GM12892 (cell line): ENCODE measurements around the gene SNX4.

Source experiments
- DNase-seq: peaks from one replicate; pipeline ENCODE4 v3.0.0; 2011; ENCODE audit not compliant: insufficient read length
- FAIRE-seq: peaks from 2 replicates; lab custom pipeline; 2011; peaks lifted over from hg19 to GRCh38; lab: Jason Lieb, UNC
- POLR2A ChIP-seq: IDR thresholded peaks from 2 replicates; pipeline ENCODE4 v1.6.1; 2011; ENCODE audit warnings: low read depth, low read length, control low read depth
- POLR2AphosphoS5 ChIP-seq: IDR thresholded peaks from 2 replicates; pipeline ENCODE4 v1.6.1; 2011; ENCODE audit warnings: low read depth, low read length, control low read depth
- TAF1 ChIP-seq: IDR thresholded peaks from 2 replicates; pipeline ENCODE4 v1.6.1; 2011; ENCODE audit warnings: low read depth, mild to moderate bottlenecking, control low read depth, low read length, borderline replicate concordance

Gene SNX4

DNA sequence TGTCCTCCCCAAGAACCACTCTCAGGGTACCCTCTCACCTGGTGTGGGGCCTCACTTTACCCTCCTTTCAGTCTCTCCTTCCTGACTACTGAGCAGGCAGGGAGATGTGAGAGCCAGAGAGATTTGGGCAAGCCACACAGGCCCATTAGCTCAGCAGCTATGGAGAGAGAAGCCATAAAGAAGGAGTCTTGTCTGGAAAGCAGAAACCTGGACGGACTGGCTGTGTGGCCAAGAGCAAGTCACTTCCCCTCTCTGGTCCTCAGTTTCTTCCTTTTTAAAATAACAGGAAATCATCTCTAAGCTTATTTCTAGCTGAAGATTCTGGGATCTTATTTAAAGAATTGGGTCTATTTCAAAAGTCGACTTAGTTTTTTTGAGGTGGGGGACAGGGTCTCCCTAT is 79.0 kb downstream of the SNX4 start:
- TF ChIP-seq TAF1 (no peak), POLR2AphosphoS5 (no peak), POLR2A (no peak)
- no peak for FAIRE-seq

DNA sequence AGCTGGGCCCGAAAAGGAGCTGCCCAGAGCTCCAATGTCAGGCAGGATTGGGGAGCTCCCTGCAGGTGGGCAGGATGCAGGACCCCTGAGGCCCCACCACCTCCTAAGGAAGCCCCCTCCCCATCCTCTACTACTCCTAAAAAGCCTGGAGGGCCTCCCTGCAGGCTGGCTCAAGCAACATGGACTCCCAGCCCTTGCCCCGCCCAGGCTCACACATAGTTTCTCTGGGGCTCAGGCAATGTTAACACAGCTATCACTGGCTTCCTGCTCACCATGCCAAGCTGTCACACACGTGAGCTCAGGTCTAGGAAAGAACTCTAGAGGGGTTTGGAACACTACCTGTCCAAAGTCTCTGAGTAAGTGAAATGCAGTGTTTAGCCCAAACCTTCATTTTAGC is 79.4 kb downstream of the SNX4 start:
- FAIRE-seq (no peak), DNase-seq (no peak)
- TF ChIP-seq POLR2AphosphoS5 = no peak
- no peak for TF ChIP-seq POLR2A
- no peak for TF ChIP-seq TAF1

More for the DNA sequence above, 79.0 kb downstream of the SNX4 start:
- no peak for DNase-seq

DNA sequence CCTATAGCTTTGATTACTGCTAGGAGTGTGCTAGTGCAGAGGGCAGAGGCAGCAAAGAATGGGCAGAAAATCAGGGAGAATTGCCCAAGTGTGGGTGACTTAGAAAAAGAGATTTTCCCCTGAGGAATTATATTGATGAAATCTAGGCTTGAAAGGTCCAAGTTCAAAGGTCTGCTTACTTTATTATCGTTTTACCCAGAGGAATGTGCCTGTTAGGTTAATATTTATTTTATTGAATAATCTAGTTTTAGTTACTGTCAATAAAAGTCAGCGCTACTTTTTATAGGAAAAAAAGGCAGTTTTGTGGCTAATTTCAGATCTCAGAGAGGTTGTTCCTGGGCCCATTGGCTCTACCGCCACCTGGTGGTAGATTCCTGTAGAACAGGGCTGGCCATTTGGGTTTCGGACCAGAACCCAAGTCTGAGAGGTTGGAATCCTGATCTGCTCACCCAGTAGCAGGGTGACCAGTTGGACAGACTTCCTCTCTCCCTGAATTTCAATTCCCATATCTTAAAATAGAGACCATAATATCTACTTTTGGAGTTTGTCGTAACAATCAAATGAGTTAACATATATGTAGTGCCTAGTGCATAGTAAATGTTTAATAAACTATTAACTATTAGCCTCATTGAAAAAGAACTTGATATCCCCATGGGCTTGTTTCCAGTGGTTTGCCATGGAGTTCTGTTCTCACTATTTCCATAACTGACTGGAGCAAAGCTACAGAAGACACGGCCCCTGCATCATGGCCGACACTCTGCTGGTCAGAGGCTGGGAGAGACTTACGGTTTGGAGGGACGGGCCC is 82.2 kb downstream of the SNX4 start:
- FAIRE-seq = peak; percentile 74
- TF ChIP-seq TAF1 = no peak
- TF ChIP-seq POLR2AphosphoS5 = no peak
- TF ChIP-seq POLR2A = no peak
- no peak for DNase-seq

DNA sequence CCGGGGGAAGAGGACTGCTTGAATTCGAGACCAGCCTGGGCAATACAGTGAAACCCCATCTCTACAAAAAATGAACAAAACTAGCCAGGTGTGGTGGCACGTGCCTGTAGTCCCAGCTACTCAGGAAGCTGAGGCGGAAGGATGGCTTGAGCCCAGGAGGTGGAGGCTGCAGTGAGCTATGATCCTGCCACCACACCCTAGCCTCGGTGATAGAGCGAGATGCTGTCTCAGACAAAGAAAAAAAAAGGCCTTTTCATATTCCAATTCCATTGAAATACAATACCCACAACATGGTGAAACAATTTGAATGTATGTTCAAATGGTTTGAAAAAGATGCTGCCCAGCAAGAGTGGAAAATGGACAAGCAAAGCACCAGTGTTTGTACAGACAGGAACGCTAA is 83.1 kb downstream of the SNX4 start:
- DNase-seq = no peak
- no peak for FAIRE-seq
- TF ChIP-seq POLR2A (no peak), TAF1 (no peak), POLR2AphosphoS5 (no peak)

DNA sequence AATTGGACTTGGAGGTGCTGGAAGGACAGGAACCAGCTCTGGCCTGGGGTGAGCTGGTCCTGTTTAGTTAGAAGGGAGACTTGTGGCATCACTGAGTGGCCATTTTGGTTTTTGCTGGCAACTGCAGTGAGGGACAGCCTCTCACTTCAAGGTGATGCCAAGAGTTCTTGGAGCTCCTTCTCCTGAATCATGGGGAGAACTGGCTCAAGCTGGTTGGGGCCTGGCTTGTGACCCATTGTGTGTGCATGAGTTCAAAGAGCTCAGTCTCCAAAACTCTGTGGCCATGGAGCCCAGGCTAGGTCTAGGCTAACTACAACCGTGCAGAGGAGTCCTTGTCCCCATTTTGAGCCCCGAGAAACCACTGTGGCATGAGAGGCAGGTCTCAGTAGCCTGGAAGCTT is 84.8 kb downstream of the SNX4 start:
- FAIRE-seq (no peak), DNase-seq (no peak)
- TF ChIP-seq TAF1 (no peak), POLR2A (no peak), POLR2AphosphoS5 (no peak)

DNA sequence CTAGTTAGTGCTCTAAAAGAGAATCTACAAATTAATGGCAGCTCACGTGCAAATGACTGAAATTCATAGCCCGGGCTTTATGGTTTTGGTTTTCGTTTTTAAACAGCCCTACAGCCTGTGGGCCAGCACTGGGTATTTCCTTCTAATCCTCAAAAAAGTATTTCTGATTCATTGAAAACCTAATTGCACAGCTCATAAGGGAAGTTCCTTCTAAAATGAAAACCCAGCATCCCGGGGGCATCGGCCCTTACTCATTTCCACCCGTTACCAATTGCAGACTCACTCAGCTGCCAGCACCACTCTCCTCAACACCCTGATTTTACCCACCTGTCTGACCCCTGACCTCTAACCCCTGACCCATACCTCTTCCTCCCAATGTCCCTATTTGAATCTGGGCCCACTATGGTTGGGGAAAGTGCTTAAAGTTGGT is 85.4 kb downstream of the SNX4 start:
- TF ChIP-seq TAF1 = no peak
- no peak for TF ChIP-seq POLR2AphosphoS5
- no peak for FAIRE-seq
- no peak for DNase-seq

DNA sequence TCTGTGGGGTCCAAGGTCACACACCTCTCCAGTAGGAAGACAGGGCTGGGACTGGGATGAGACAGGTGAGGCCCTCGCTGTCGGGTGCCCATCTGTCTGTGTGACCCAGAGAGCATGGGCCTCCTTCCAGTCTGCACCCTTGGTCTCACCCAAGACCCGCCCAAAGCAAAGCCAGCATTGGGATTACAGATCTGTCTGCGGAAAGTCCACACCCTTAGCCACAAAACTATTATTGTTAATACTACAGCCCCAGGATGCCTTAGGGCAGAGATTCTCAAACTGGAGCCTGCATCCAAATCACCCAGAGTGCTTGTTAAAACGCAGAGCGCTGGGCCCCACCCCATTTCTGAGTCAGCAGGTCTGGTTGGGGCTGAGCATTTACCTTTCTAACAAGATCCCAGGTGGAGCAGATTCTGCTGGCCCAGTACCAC is 86.4 kb downstream of the SNX4 start:
- no peak for FAIRE-seq
- DNase-seq = no peak
- TF ChIP-seq POLR2A (no peak), POLR2AphosphoS5 (no peak), TAF1 (no peak)

DNA sequence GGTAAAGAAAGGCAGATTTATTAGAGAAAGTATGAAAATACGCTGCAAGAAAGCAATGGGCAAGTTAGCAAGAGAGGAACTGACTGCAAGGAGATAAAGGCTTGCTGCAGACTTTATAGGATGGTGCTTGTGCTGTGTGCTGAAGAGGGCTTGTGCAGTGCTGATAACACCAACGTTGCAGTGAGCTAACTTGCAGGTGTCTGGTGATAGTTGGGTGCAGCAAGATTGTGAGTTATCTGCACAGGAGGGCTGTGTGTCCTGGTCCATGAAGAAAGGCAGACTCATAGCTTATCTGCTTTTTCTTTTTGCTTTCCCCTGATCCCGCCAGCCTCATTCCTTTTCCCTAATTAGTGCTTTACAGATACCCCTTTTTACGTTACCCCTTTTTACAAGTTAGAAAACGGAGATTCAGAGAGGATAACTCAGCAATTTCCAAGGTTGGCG is 86.9 kb downstream of the SNX4 start:
- TF ChIP-seq POLR2A (no peak), POLR2AphosphoS5 (no peak), TAF1 (no peak)
- FAIRE-seq (no peak), DNase-seq (no peak)

DNA sequence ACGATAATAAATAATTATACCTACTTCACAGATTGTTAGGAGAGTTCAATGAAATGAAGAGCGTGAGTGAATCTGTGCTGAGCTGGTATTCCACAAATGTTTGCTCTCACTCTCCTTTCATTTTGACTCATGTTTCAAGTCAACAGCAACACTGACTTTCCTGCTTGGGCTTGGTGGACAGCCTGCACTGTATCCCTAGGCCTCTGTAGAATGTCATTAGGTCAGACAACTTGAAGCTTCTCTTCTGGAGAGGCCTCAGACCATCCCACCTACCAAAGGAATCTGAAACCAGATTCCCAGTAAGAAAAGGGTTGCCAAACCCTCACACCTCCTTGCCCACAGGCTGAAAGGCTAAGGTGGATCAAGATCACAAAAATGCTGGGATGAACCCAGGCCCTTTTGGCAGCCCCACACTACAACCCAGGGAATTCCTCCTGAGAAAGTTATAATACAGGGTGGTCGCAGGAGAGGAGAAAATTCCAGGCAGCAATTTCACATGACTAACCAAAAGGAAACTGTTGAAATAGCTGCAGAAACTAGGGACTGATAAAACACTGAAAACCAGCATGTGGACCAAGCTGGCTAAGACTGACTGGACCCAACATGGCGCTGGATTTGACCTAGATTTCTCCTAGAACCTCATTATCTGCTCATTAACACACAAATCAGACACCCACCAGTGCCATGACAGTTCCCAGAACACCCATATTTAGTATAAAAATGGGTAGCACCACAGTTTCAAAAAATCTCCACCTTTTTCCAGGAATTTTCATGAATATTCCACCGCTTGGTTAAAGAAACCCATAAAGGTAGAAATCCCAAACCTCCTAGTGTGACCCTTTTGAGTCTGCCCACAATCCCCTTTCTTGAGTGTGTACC is 87.9 kb downstream of the SNX4 start:
- TF ChIP-seq POLR2AphosphoS5 = no peak
- no peak for TF ChIP-seq TAF1
- TF ChIP-seq POLR2A = no peak
- DNase-seq (no peak), FAIRE-seq (peak; percentile 53)

DNA sequence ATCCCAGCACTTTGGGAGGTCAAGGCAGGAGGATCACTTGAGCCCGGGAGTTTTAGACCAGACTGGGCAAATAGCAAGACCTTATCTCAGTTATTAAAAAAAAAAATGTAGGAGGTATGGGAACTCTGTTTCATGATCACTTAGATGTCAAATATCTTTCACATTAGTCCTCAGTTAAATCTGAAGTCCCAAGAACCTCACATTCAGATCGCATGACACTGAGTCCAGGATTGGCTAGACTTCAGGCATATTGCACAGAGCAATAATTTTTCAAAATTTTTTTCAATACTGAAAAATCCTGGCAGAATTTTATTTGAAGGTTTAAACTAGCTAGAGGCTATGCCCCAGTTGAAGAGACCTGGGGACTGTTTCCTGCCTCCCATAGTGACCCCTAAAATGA is 88.6 kb downstream of the SNX4 start:
- FAIRE-seq (no peak), DNase-seq (no peak)
- TF ChIP-seq TAF1 (no peak), POLR2AphosphoS5 (no peak), POLR2A (no peak)

DNA sequence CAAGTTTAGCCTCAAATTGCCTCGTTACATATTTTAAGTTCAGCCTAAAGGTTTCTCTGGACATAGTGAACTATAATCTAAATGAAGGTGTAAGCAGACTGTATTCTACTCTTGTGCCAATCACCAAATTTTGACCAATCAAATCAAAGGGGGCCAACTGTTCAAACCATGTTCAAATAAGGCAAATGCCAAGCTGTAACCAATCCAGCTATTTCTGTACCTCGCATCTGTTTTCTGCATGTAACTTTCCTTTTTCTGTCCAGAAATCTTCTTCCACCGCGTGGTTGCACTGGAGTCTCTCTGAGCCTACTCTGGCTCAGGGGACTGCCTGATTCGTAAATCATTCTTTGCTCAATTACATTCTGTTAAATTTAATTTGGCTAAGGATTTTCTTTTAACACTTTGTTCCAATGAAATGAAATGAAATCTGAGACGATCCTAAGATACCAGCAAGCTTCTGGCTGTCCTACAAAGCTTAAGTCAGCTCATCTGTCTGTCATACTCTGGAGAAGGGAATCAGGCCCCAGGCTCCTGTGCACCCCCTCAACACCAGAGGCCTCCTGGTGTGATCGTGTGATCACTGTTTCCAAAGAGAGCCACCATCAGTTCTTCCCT is 91.7 kb downstream of the SNX4 start:
- DNase-seq = no peak
- no peak for TF ChIP-seq TAF1
- no peak for TF ChIP-seq POLR2AphosphoS5
- no peak for TF ChIP-seq POLR2A
- peak; percentile 21 for FAIRE-seq
